MCF 10A (cell line): ENCODE results near the gene SDK1. TPM values are rescaled to one million over a fixed set of nuclear protein-coding genes. Genes with fewer than 3 reads are reported as not detected.
A peak's percentile ranks its signal among the peaks of the same experiment; 100 is the strongest.

ENCODE experiments used
- BruUV-seq: library from RNA; stranded (reverse); fragments of 400-500 nt; replicated peaks from 2 replicates; lab custom pipeline; 2021; lab: Mats Ljungman, UMichigan
- CTCF ChIA-PET: fragments of 300-600 bp; sonication (Branson Sonifier 250); formaldehyde crosslinking; extraction: SDS; loops from one replicate; lab custom pipeline; 2021; ENCODE audit warnings: antibody characterized with exemption, inconsistent platforms; lab: Yijun Ruan, JAX
- POLR2A ChIA-PET: fragments of 300-600, 350-650 bp; sonication (Branson Sonifier 250); formaldehyde crosslinking; extraction: SDS; loops from one replicate; lab custom pipeline; 2020; ENCODE audit warnings: antibody characterized with exemption, inconsistent platforms; lab: Yijun Ruan, JAX
- DNase-seq: peaks from one replicate; pipeline ENCODE4 v3.0.0-alpha.2; 2018; ENCODE audit not compliant: unreplicated experiment
- H3K27ac Mint-ChIP-seq: one replicate; pipeline ENCODE4 v1.8.0; 2022; ENCODE audit warnings: mild to moderate bottlenecking, low read depth, mixed read lengths; ENCODE audit not compliant: unreplicated experiment
- H3K27me3 Mint-ChIP-seq: one replicate; pipeline ENCODE4 v1.8.0; 2022; ENCODE audit warnings: mixed read lengths; ENCODE audit not compliant: insufficient read depth, unreplicated experiment
- H3K36me3 Mint-ChIP-seq: one replicate; pipeline ENCODE4 v1.8.0; 2022; ENCODE audit warnings: mild to moderate bottlenecking, moderate library complexity, mixed read lengths; ENCODE audit not compliant: insufficient read depth, unreplicated experiment
- H3K4me1 Mint-ChIP-seq: one replicate; pipeline ENCODE4 v1.8.0; 2022; ENCODE audit warnings: mixed read lengths; ENCODE audit not compliant: insufficient read depth, unreplicated experiment
- H3K4me3 Mint-ChIP-seq: one replicate; pipeline ENCODE4 v1.8.0; 2022; ENCODE audit warnings: mild to moderate bottlenecking, moderate library complexity, mixed read lengths; ENCODE audit not compliant: unreplicated experiment
- H3K9me3 Mint-ChIP-seq: one replicate; pipeline ENCODE4 v1.8.0; 2022; ENCODE audit warnings: mixed read lengths; ENCODE audit not compliant: unreplicated experiment
- CTCF ChIP-seq: fragments of 200-600 bp; IDR thresholded peaks from one replicate; pipeline ENCODE4 v1.8.0; 2022; ENCODE audit warnings: antibody characterized with exemption, mild to moderate bottlenecking; ENCODE audit not compliant: unreplicated experiment
- intact Hi-C: fragments of 100-400 bp; cut with micrococcal nuclease; formaldehyde crosslinking; loops from 2 replicates; pipeline ENCODE4 v1.14.1; 2022
- total RNA-seq: library from RNA; stranded (reverse); gene quantifications from 2 replicates; pipeline ENCODE4 v1.2.3, GENCODE V29; 2022

SDK1 gene
- total RNA-seq, 1 experiment from 2014 or later: 3.3 TPM

GRCh38 chr7:4158441-4159153 is 857.5 kb downstream of the SDK1 start:
- H3K4me3 Mint-ChIP-seq: no peak overlapping the region
- H3K36me3 Mint-ChIP-seq: no peaks in the 10 kb centered on the region
- H3K4me1 Mint-ChIP-seq: peaks cover 9% of the 10 kb centered on the region
- no peaks in the 10 kb centered on the region for H3K27me3 Mint-ChIP-seq
- DNase-seq: no peak
- no peak for TF ChIP-seq CTCF
- H3K27ac Mint-ChIP-seq: no peak overlapping the region
- no peaks in the 10 kb centered on the region for H3K9me3 Mint-ChIP-seq
- intact Hi-C loops: no loop called here
- ChIA-PET POLR2A (interaction anchor here (0.7 kb wide), 1 partner anchor 11 kb away, joined by 3 read pairs; no protein-coding TSS in a partner anchor), CTCF (no interaction called here)
- no TSS peak for BruUV-seq

GRCh38 chr7:4159154-4159501 is 858.1 kb downstream of the SDK1 start:
- intact Hi-C loops: no loop called here
- CTCF ChIA-PET: no interaction called here
- no peaks in the 10 kb centered on the region for H3K27me3 Mint-ChIP-seq
- no peaks in the 10 kb centered on the region for H3K9me3 Mint-ChIP-seq
- no peak for DNase-seq
- peaks cover 9% of the 10 kb centered on the region for H3K4me1 Mint-ChIP-seq
- no peak for TF ChIP-seq CTCF
- no peak overlapping the region for H3K27ac Mint-ChIP-seq
- no peak overlapping the region for H3K4me3 Mint-ChIP-seq
- H3K36me3 Mint-ChIP-seq: no peaks in the 10 kb centered on the region
- no TSS peak for BruUV-seq
- POLR2A ChIA-PET: interaction anchor here (0.7 to 2.1 kb wide), 2 partner anchors 10 kb away, joined by 3 to 5 read pairs; no protein-coding TSS in a partner anchor

- POLR2A ChIA-PET: interaction anchor here (0.6 to 2.1 kb wide), 2 partner anchors 9 to 304 kb away, joined by 3 to 5 read pairs; no protein-coding TSS in a partner anchor
- Mint-ChIP-seq H3K4me3 (no peak overlapping the region), H3K4me1 (peaks cover 9% of the 10 kb centered on the region), H3K27me3 (no peaks in the 10 kb centered on the region), H3K36me3 (no peaks in the 10 kb centered on the region), H3K9me3 (no peaks in the 10 kb centered on the region), H3K27ac (no peak overlapping the region)
- peak; percentile 23 for TF ChIP-seq CTCF
- BruUV-seq: no TSS peak
- intact Hi-C loops: no loop called here
- peak; percentile 20 for DNase-seq
- CTCF ChIA-PET: no interaction called here
Observed at GRCh38 chr7:4159761-4160554, 858.9 kb downstream of the SDK1 start.

GRCh38 chr7:4162884-4163564 is 862.0 kb downstream of the SDK1 start:
- Mint-ChIP-seq H3K36me3 (no peaks in the 10 kb centered on the region), H3K4me3 (no peak overlapping the region), H3K27me3 (no peaks in the 10 kb centered on the region), H3K9me3 (no peaks in the 10 kb centered on the region), H3K27ac (no peak overlapping the region), H3K4me1 (peaks cover 9% of the 10 kb centered on the region)
- CTCF ChIA-PET: no interaction called here
- no peak for DNase-seq
- intact Hi-C loops: no loop called here
- POLR2A ChIA-PET: interaction anchor here (0.5 kb wide), 1 partner anchor 108 kb away, joined by 3 read pairs; no protein-coding TSS in a partner anchor
- no TSS peak for BruUV-seq
- TF ChIP-seq CTCF: no peak
